Mammary epithelial cell (primary cell): ENCODE data around the gene NEK6.

Experiments
- CTCF ChIP-seq, 2 donors: IDR thresholded peaks in 1 of 2; conservative IDR thresholded peaks in 1 of 2; 2 replicates each; pipeline ENCODE4 v1.5.1; 2011 to 2012; ENCODE audit warnings: inconsistent platforms in 2 of 2, low read length in 2 of 2, mild to moderate bottlenecking in 2 of 2, control low read depth in 1 of 2, low read depth in 1 of 2; ENCODE audit not compliant: insufficient read depth in 1 of 2; ENCODE audit errors: extremely low read depth in 1 of 2
- EZH2 ChIP-seq: IDR thresholded peaks from 2 replicates; pipeline ENCODE4 v1.6.1; 2012; ENCODE audit warnings: low read length, inconsistent platforms, borderline replicate concordance

- no peak for TF ChIP-seq CTCF (conservative IDR thresholded peaks at IDR 0.05 in 1 of 2, IDR thresholded peaks at IDR 0.05 in 1 of 2; ENCODE audit: extremely low read depth in 1 of 2, insufficient read depth in 1 of 2, low read depth in 1 of 2, low read length in 2 of 2)
- no peak for TF ChIP-seq EZH2
Measured at GRCh38 chr9:124267271-124267807, 9.6 kb downstream of the NEK6 start.
